K562 (cell line): ENCODE measurements around the gene MAST4. TPM values are rescaled to one million over a fixed set of nuclear protein-coding genes. Genes with fewer than 3 reads are reported as not detected.

Source experiments
- ATAC-seq: fragments of 200-7000 bp; cut with Tn5 transposase; 3 replicates; pipeline ENCODE4 v1.9.1; 2020; ENCODE audit warnings: moderate library complexity
- BruUV-seq: library from RNA; stranded (reverse); fragments of 400-500 nt; replicated peaks from 2 replicates; lab custom pipeline; 2021; lab: Mats Ljungman, UMichigan
- CTCF ChIA-PET: fragments of 300-600 bp; formaldehyde crosslinking; extraction: SDS; loops from one replicate; lab custom pipeline; 2021; ENCODE audit warnings: low intra/inter-chr PET ratio; lab: Yijun Ruan, JAX
- POLR2A ChIA-PET: fragments of 300-600, 350-650 bp; sonication (Branson Sonifier 250); formaldehyde crosslinking; extraction: SDS; loops from one replicate; lab custom pipeline; 2021; ENCODE audit warnings: antibody characterized with exemption, inconsistent platforms; lab: Yijun Ruan, JAX
- DNase-seq, 4 experiments: peaks; one replicate each; pipeline versions ENCODE4 v3.0.0 to v3.0.0-alpha.2; 2011 to 2018; ENCODE audit warnings: low spot score in 3 of 4, mixed read lengths in 3 of 4; ENCODE audit errors: extremely low read depth in 1 of 4
- FAIRE-seq: peaks from 2 replicates; lab custom pipeline; 2011; peaks lifted over from hg19 to GRCh38; lab: Jason Lieb, UNC
- H2AFZ ChIP-seq: 2 replicates; pipeline ENCODE4 v1.6.0; 2011; ENCODE audit warnings: low read depth, low read length, control low read depth, inconsistent platforms
- H3K27ac ChIP-seq: fragments of 200-600 bp; 3 replicates; pipeline ENCODE4 v1.8.0; 2011; ENCODE audit warnings: low read depth, mild to moderate bottlenecking, control low read depth, inconsistent platforms, low read length, moderate library complexity, mixed read lengths; ENCODE audit errors: extremely low read depth
- H3K27me3 ChIP-seq, 2 experiments: fragments of 300-600 bp in 1 of 2; 2 replicates in 1 of 2; 3 replicates in 1 of 2; pipeline versions ENCODE4 v1.6.0 to v1.8.0; 2011; ENCODE audit warnings: inconsistent platforms in 2 of 2, low read length in 2 of 2, mild to moderate bottlenecking in 1 of 2, mixed read lengths in 1 of 2, moderate library complexity in 1 of 2; ENCODE audit not compliant: control insufficient read depth in 2 of 2, insufficient read depth in 2 of 2
- H3K36me3 ChIP-seq: fragments of 300-600 bp; 3 replicates; pipeline ENCODE4 v1.8.0; 2011; ENCODE audit warnings: mild to moderate bottlenecking, low read length, inconsistent platforms; ENCODE audit not compliant: control insufficient read depth, insufficient read depth
- H3K4me1 ChIP-seq, 2 experiments: fragments of 200-600 bp in 1 of 2; replicated peaks in 1 of 2; 2 replicates in 1 of 2; 3 replicates in 1 of 2; pipeline versions ENCODE4 v1.5.1 to v1.8.0; 2011; ENCODE audit warnings: inconsistent platforms in 2 of 2, low read length in 2 of 2, mild to moderate bottlenecking in 1 of 2, mixed read lengths in 1 of 2, moderate library complexity in 1 of 2; ENCODE audit not compliant: control insufficient read depth in 2 of 2, insufficient read depth in 2 of 2
- H3K4me2 ChIP-seq: 2 replicates; pipeline ENCODE4 v1.6.1; 2011; ENCODE audit warnings: low read length, control low read depth, inconsistent platforms, mixed read lengths; ENCODE audit not compliant: insufficient read depth
- H3K4me3 ChIP-seq: fragments of 200-600 bp; sonication (generic), shearing (Covaris generic); 2 replicates; pipeline ENCODE4 v1.5.1; 2016; ENCODE audit warnings: control low read depth, inconsistent platforms
- H3K79me2 ChIP-seq: fragments of 200-600 bp; 3 replicates; pipeline ENCODE4 v1.8.0; 2011; ENCODE audit warnings: low read length, inconsistent platforms; ENCODE audit not compliant: control insufficient read depth, insufficient read depth
- H3K9ac ChIP-seq, 2 experiments: 2 replicates each; pipeline versions ENCODE4 v1.6.0 to v1.6.1; 2011; ENCODE audit warnings: low read depth in 2 of 2, low read length in 2 of 2, control low read depth in 1 of 2, inconsistent platforms in 1 of 2, mild to moderate bottlenecking in 1 of 2, mixed read lengths in 1 of 2; ENCODE audit not compliant: insufficient read depth in 1 of 2
- H3K9me1 ChIP-seq: one replicate; pipeline ENCODE4 v1.6.0; 2011; ENCODE audit warnings: inconsistent platforms, mild to moderate bottlenecking, low read length, moderate library complexity; ENCODE audit not compliant: control insufficient read depth, insufficient read depth
- H3K9me3 ChIP-seq: replicated peaks from 2 replicates; pipeline ENCODE4 v1.5.1; 2011; ENCODE audit warnings: low read depth, low read length, inconsistent platforms; ENCODE audit not compliant: control insufficient read depth, insufficient read depth
- H4K20me1 ChIP-seq: replicated peaks from 2 replicates; pipeline ENCODE4 v1.6.1; 2011; ENCODE audit warnings: low read length, inconsistent platforms, mixed read lengths; ENCODE audit not compliant: control insufficient read depth, insufficient read depth
- HCFC1 ChIP-seq: IDR thresholded peaks from 2 replicates; pipeline ENCODE4 v1.6.1; 2012; ENCODE audit warnings: low read depth, low read length, improper control_type of control experiment
- HDAC2 ChIP-seq: fragments of 450-650 bp; IDR thresholded peaks from 2 replicates; pipeline ENCODE4 v1.6.1; 2016; ENCODE audit warnings: mild to moderate bottlenecking
- HLTF ChIP-seq: fragments of 450-650 bp; IDR thresholded peaks from 2 replicates; pipeline ENCODE4 v1.6.1; 2016
- HMBOX1 ChIP-seq: sonication (generic); IDR thresholded peaks from 2 replicates; pipeline ENCODE4 v1.6.1; 2016
- IRF9 ChIP-seq: fragments of 450-650 bp; IDR thresholded peaks from 2 replicates; pipeline ENCODE4 v1.6.1; 2016; ENCODE audit warnings: missing biosample characterization, missing genetic modification characterization
- JUNB ChIP-seq: fragments of 450-650 bp; formaldehyde crosslinking; conservative IDR thresholded peaks from 2 replicates; pipeline ENCODE4 v1.4.0; 2020; ENCODE audit warnings: mild to moderate bottlenecking
- L3MBTL2 ChIP-seq: fragments of 450-650 bp; IDR thresholded peaks from 2 replicates; pipeline ENCODE4 v1.6.1; 2016; ENCODE audit warnings: mild to moderate bottlenecking, moderate library complexity
- NFXL1 ChIP-seq: fragments of 450-650 bp; formaldehyde crosslinking; IDR thresholded peaks from 2 replicates; pipeline ENCODE4 v1.4.0; 2021; ENCODE audit warnings: mild to moderate bottlenecking
- PRDM10 ChIP-seq: fragments of 450-650 bp; IDR thresholded peaks from 2 replicates; pipeline ENCODE4 v1.6.1; 2018; ENCODE audit not compliant: partially characterized antibody
- RFX5 ChIP-seq: IDR thresholded peaks from 2 replicates; pipeline ENCODE4 v1.6.1; 2011; ENCODE audit warnings: low read depth, mild to moderate bottlenecking, improper control_type of control experiment, low read length
- RFX7 ChIP-seq: fragments of 250-450 bp; sonication (Bioruptor Pico); IDR thresholded peaks from 2 replicates; pipeline ENCODE4 v1.5.1; 2021; ENCODE audit warnings: mild to moderate bottlenecking
- TCFL5 ChIP-seq: fragments of 250-450 bp; sonication (Bioruptor Pico); conservative IDR thresholded peaks from 2 replicates; pipeline ENCODE4 v1.6.1; 2021; ENCODE audit warnings: mild to moderate bottlenecking, moderate library complexity, matching md5 sums
- THRA ChIP-seq: fragments of 450-650 bp; IDR thresholded peaks from 2 replicates; pipeline ENCODE4 v1.6.1; 2017; ENCODE audit warnings: mild to moderate bottlenecking, moderate library complexity
- ZBED1 ChIP-seq: IDR thresholded peaks from 2 replicates; pipeline ENCODE4 v1.6.1; 2014
- ZNF12 ChIP-seq: sonication (generic); formaldehyde crosslinking; IDR thresholded peaks from 2 replicates; pipeline ENCODE4 v1.4.0; 2020; ENCODE audit warnings: mild to moderate bottlenecking, missing genetic modification reagents
- ZNF24 ChIP-seq: fragments of 450-650 bp; IDR thresholded peaks from 2 replicates; pipeline ENCODE4 v1.6.1; 2016
- WGBS: fragments of 100-300 bp; shearing (Covaris generic); methylation state at CpG from one replicate; pipeline ENCODE4 v1.1.6; 2016; ENCODE audit warnings: low coverage, mixed read lengths; ENCODE audit not compliant: insufficient coverage; ENCODE audit errors: missing lambda C conversion rate; 5-methylcytosine and 5-hydroxymethylcytosine counted together
- in situ Hi-C: fragments of 300-500 bp; cut with MboI; formaldehyde crosslinking; loops from 4 replicates; pipeline ENCODE4 v1.15.0; 2018; ENCODE audit warnings: inconsistent platforms, mixed read lengths
- intact Hi-C: fragments of 100-400 bp; cut with micrococcal nuclease; formaldehyde crosslinking; loops from 2 replicates; pipeline ENCODE4 v1.14.2; 2022
- polyA plus RNA-seq, 8 experiments: library from polyadenylated mRNA; depleted of rRNA in 4 of 8; stranded (reverse) in 5 of 8; unstranded in 3 of 8; fragments of >200 nt; fragmentation: Nextera tagmentation in 2 of 8; fragmentation: Illumina TruSeq in 1 of 8; extraction: Ambion mirVana in 2 of 8; extraction: Trizol in 1 of 8; gene quantifications; 2 replicates each; pipeline versions ENCODE4 v1.2.1 to v1.2.3, GENCODE V29; 2011 to 2014; ENCODE audit warnings: inconsistent platforms in 1 of 8, missing spikeins in 1 of 8
- total RNA-seq, 7 experiments: library from RNA; depleted of rRNA in 6 of 7; stranded (reverse); fragments of >200 nt in 6 of 7; fragmentation: Illumina TruSeq in 2 of 7; extraction: Trizol in 2 of 7; gene quantifications; 2 replicates each; pipeline versions ENCODE4 v1.2.1 to v1.2.3, GENCODE V29; 2011 to 2021; ENCODE audit warnings: low replicate concordance in 1 of 7

Gene MAST4
- total and polyA plus RNA-seq, 9 of the 15 experiments (the other 6 are each of a cell fraction or from before 2014, with no cell fraction given): 0.88 to 10.1 (median 5.2) TPM

GRCh38 chr5:67019065-67019845 lies 423.1 kb downstream of the MAST4 start (continued):
- TF ChIP-seq PRDM10 (no peak), HLTF (no peak), TCFL5 (CRISPR knock-in tag) (no peak), ZNF24 (no peak), HDAC2 (no peak), L3MBTL2 (no peak)

- intact Hi-C loops (no loop called here), in situ Hi-C loops (no loop called here)
- ATAC-seq (no peak), FAIRE-seq (no peak), DNase-seq (no peak)
- Histone ChIP-seq H3K9me3 (no peaks in the 10 kb centered on the region), H3K79me2 (peaks cover 32% of the 10 kb centered on the region), H3K4me2 (no peak overlapping the region), H3K36me3 (no peaks in the 10 kb centered on the region), H4K20me1 (no peaks in the 10 kb centered on the region), H2AFZ (no peak overlapping the region), H3K27ac (no peak overlapping the region), H3K4me1 (peaks cover 0 to 25% of the 10 kb centered on the region in 2 experiments; a peak in 3 of 5 replicates), H3K4me3 (no peak overlapping the region), H3K27me3 (no peaks in the 10 kb centered on the region), H3K9me1 (no peaks in the 10 kb centered on the region), H3K9ac (no peak overlapping the region)
- ChIA-PET CTCF (no interaction called here), POLR2A (interaction anchor here (0.6 kb wide), 1 partner anchor 112 kb away, joined by 3 read pairs; no protein-coding TSS in a partner anchor)
- WGBS: 75% methylated on average over 3 of the region's 3 CpGs
- no TSS peak for BruUV-seq
- TF ChIP-seq THRA: no peak
- no peak for TF ChIP-seq JUNB (CRISPR knock-in tag)
- TF ChIP-seq ZNF12 (CRISPR knock-in tag): no peak
- no peak for TF ChIP-seq RFX5
- no peak for TF ChIP-seq RFX7 (CRISPR knock-in tag)
- no peak for TF ChIP-seq ZBED1
- TF ChIP-seq NFXL1: no peak
- TF ChIP-seq HMBOX1: no peak
- no peak for TF ChIP-seq IRF9
- TF ChIP-seq HCFC1: no peak
These were observed 424.0 kb downstream of the MAST4 start for GRCh38 chr5:67020096-67020615.
